ENCODE measurements around the gene SESTD1. TPM values are rescaled to one million over a fixed set of nuclear protein-coding genes. Genes with fewer than 3 reads are reported as not detected.

SESTD1 gene
- total and polyA plus RNA-seq, 2 of the 13 experiments (the other 11 are each of a cell fraction or from before 2014, with no cell fraction given) = 74.4 to 101 TPM

DNA sequence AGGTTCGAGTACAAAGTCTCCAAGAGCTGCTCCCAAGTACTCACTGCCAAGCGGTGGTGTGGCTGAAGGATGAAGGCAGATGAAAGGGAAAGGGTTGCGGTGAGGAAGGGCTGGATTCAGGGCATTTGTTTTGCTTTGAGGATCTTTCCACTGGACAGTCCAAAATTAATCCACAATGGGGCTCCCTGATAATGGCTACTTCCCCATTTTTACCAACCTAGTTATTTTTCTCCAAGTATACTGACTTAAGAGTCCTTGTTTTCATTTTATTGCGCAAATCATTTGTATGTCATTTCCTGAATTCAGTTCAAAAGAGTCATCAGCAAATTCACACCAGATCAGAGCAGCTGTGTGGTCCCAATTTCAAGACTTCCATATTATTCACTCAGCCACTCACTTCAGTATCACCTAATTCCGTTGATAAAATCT is 464 bp upstream of the SESTD1 start (continued):
- TF ChIP-seq CERS6 (CRISPR knock-in tag; IDR thresholded peaks at IDR 0.05) = no peak
- TF ChIP-seq DR1 (CRISPR knock-in tag; IDR thresholded peaks at IDR 0.05) = no peak
- no peak for TF ChIP-seq IRX3 (CRISPR knock-in tag; IDR thresholded peaks at IDR 0.05; ENCODE audit: borderline replicate concordance, low read depth)
- TF ChIP-seq NAIF1 (CRISPR knock-in tag; IDR thresholded peaks at IDR 0.05; ENCODE audit: borderline replicate concordance) = no peak
- 0 out of 2 replicates have a peak, but pooled peaks have one; percentile 3 for TF ChIP-seq ZNF629 (CRISPR knock-in tag; conservative IDR thresholded peaks at IDR 0.05)
- TF ChIP-seq REL (CRISPR knock-in tag; conservative IDR thresholded peaks at IDR 0.05) = no peak
- TF ChIP-seq KDM1A (CRISPR knock-in tag; IDR thresholded peaks at IDR 0.05) = 0 out of 2 replicates have a peak, but pooled peaks have one; percentile 22
- TF ChIP-seq MTF1 (CRISPR knock-in tag; IDR thresholded peaks at IDR 0.05) = no peak
- no peak for TF ChIP-seq IKZF4 (CRISPR knock-in tag; IDR thresholded peaks at IDR 0.05; ENCODE audit: borderline replicate concordance, low read depth, not compliant biosample characterization)
- TF ChIP-seq, protein P1, sequence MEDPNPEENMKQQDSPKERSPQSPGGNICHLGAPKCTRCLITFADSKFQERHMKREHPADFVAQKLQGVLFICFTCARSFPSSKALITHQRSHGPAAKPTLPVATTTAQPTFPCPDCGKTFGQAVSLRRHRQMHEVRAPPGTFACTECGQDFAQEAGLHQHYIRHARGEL (CRISPR knock-in tag; IDR thresholded peaks at IDR 0.05) = no peak
- TF ChIP-seq, protein P2, sequence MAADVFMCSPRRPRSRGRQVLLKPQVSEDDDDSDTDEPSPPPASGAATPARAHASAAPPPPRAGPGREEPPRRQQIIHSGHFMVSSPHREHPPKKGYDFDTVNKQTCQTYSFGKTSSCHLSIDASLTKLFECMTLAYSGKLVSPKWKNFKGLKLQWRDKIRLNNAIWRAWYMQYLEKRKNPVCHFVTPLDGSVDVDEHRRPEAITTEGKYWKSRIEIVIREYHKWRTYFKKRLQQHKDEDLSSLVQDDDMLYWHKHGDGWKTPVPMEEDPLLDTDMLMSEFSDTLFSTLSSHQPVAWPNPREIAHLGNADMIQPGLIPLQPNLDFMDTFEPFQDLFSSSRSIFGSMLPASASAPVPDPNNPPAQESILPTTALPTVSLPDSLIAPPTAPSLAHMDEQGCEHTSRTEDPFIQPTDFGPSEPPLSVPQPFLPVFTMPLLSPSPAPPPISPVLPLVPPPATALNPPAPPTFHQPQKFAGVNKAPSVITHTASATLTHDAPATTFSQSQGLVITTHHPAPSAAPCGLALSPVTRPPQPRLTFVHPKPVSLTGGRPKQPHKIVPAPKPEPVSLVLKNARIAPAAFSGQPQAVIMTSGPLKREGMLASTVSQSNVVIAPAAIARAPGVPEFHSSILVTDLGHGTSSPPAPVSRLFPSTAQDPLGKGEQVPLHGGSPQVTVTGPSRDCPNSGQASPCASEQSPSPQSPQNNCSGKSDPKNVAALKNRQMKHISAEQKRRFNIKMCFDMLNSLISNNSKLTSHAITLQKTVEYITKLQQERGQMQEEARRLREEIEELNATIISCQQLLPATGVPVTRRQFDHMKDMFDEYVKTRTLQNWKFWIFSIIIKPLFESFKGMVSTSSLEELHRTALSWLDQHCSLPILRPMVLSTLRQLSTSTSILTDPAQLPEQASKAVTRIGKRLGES (CRISPR knock-in tag; IDR thresholded peaks at IDR 0.05; ENCODE audit: borderline replicate concordance) = no peak
- TF ChIP-seq ZNF33B (CRISPR knock-in tag; IDR thresholded peaks at IDR 0.05) = no peak
- TF ChIP-seq HCFC1 (IDR thresholded peaks at IDR 0.05; ENCODE audit: low read depth, low read length) = no peak
- TF ChIP-seq TAF15 (IDR thresholded peaks at IDR 0.05; ENCODE audit: low read depth, low read length, poor library complexity, severe bottlenecking) = no peak
- TF ChIP-seq, protein P3, sequence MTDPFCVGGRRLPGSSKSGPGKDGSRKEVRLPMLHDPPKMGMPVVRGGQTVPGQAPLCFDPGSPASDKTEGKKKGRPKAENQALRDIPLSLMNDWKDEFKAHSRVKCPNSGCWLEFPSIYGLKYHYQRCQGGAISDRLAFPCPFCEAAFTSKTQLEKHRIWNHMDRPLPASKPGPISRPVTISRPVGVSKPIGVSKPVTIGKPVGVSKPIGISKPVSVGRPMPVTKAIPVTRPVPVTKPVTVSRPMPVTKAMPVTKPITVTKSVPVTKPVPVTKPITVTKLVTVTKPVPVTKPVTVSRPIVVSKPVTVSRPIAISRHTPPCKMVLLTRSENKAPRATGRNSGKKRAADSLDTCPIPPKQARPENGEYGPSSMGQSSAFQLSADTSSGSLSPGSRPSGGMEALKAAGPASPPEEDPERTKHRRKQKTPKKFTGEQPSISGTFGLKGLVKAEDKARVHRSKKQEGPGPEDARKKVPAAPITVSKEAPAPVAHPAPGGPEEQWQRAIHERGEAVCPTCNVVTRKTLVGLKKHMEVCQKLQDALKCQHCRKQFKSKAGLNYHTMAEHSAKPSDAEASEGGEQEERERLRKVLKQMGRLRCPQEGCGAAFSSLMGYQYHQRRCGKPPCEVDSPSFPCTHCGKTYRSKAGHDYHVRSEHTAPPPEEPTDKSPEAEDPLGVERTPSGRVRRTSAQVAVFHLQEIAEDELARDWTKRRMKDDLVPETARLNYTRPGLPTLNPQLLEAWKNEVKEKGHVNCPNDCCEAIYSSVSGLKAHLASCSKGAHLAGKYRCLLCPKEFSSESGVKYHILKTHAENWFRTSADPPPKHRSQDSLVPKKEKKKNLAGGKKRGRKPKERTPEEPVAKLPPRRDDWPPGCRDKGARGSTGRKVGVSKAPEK (CRISPR knock-in tag; IDR thresholded peaks at IDR 0.05; ENCODE audit: borderline replicate concordance) = 0 out of 2 replicates have a peak, but pooled peaks have one; percentile 53
- no peak for TF ChIP-seq ZBTB14 (CRISPR knock-in tag; IDR thresholded peaks at IDR 0.05)
- TF ChIP-seq ZNF724P (CRISPR knock-in tag; IDR thresholded peaks at IDR 0.05; ENCODE audit: borderline replicate concordance) = no peak
- TF ChIP-seq EEA1 (CRISPR knock-in tag; IDR thresholded peaks at IDR 0.05; ENCODE audit: borderline replicate concordance) = no peak
- no peak for TF ChIP-seq HNRNPUL1 (IDR thresholded peaks at IDR 0.05; ENCODE audit: low read depth, low read length)
- no peak for TF ChIP-seq ZBTB42 (CRISPR knock-in tag; IDR thresholded peaks at IDR 0.05)
- TF ChIP-seq ZNF564 (CRISPR knock-in tag; IDR thresholded peaks at IDR 0.05) = no peak
- no peak for TF ChIP-seq FLYWCH1 (CRISPR knock-in tag; IDR thresholded peaks at IDR 0.05)
- TF ChIP-seq SRSF1 (optimal IDR thresholded peaks at IDR 0.05; ENCODE audit: low read depth, low read length) = no peak

Measured in HepG2 (cell line).